Measurements from ENCODE around the gene BPTF. TPM values are rescaled to one million over a fixed set of nuclear protein-coding genes. Genes with fewer than 3 reads are reported as not detected.

The BPTF gene
- total RNA-seq, 1 donor from 2014 or later = 96.9 TPM

GRCh38 chr17:67998466-67998865, 173.2 kb downstream of the BPTF start:
- TF ChIP-seq, protein P1, sequence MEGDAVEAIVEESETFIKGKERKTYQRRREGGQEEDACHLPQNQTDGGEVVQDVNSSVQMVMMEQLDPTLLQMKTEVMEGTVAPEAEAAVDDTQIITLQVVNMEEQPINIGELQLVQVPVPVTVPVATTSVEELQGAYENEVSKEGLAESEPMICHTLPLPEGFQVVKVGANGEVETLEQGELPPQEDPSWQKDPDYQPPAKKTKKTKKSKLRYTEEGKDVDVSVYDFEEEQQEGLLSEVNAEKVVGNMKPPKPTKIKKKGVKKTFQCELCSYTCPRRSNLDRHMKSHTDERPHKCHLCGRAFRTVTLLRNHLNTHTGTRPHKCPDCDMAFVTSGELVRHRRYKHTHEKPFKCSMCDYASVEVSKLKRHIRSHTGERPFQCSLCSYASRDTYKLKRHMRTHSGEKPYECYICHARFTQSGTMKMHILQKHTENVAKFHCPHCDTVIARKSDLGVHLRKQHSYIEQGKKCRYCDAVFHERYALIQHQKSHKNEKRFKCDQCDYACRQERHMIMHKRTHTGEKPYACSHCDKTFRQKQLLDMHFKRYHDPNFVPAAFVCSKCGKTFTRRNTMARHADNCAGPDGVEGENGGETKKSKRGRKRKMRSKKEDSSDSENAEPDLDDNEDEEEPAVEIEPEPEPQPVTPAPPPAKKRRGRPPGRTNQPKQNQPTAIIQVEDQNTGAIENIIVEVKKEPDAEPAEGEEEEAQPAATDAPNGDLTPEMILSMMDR (IDR thresholded peaks at IDR 0.05) = no peak
- Histone ChIP-seq H3K27me3 (ENCODE audit: low read depth) (no peaks in the 10 kb centered on the region), H3K36me3 (no peaks in the 10 kb centered on the region), H3K27ac (no peak overlapping the region), H3K9me3 (no peaks in the 10 kb centered on the region), H3K4me3 (no peak overlapping the region), H3K4me1 (peaks cover 16% of the 10 kb centered on the region)
- ATAC-seq = no peak
- no peak for DNase-seq
- intact Hi-C loops (cut with DNase I) = no loop called here

DNA sequence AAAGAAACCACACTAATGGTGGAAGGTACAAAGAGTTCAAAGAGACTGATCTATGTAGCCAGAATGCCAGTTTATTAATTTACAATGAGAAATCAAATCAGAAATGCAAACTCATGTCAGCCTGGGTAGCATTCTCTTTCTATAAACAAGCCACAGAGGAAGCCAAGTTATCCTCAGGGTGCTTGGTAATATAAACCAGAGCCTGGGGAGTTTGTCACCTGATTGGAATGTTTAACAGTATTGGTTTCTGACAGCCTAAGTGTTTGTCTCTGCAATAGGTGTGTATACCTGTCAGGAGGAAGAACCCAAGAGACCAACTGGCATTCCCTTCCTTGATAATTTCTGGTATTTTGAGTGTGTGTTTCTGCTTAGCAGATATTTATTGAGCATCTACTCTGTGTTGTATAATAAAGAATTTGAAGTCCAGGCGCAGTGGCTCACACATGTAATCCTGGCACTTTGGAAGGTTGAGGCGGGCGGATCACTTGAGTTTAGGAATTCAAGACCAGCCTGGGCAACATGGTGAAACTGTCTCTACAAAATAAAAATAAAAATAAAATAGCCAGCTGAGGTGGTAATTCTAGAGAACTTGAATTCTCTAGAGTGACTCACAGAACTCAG, 174.1 kb downstream of the BPTF start:
- TF ChIP-seq, protein P1 (IDR thresholded peaks at IDR 0.05) = no peak
- Histone ChIP-seq H3K27me3 (ENCODE audit: low read depth) (no peaks in the 10 kb centered on the region), H3K36me3 (no peaks in the 10 kb centered on the region), H3K27ac (no peak overlapping the region), H3K9me3 (no peaks in the 10 kb centered on the region), H3K4me1 (peaks cover 13% of the 10 kb centered on the region), H3K4me3 (no peak overlapping the region)
- intact Hi-C loops (cut with DNase I) = no loop called here
- ATAC-seq (no peak), DNase-seq (peak; percentile 22)

DNA sequence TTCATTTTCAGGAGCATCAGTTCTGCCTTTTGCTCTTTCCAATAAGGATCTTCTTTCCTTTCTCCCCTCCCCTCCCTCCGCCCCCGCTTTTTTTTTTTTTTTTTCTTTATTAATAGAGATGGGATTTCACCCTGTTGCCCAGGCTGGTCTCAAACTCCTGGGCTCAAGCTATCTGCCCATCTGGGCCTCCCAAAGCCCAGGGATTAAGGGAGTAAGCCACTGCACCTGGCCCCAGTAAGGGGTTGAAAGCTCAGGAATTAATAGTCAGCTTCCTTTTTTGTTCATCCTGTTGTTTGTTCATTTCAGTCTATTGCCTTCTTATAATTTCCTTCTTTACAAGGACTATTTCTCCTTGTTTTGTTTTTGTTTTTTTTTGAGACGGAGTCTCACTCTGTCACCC, 178.9 kb downstream of the BPTF start:
- H3K9me3 ChIP-seq = no peaks in the 10 kb centered on the region
- H3K27ac ChIP-seq = no peak overlapping the region
- TF ChIP-seq, protein P1 (IDR thresholded peaks at IDR 0.05) = no peak
- H3K27me3 ChIP-seq (ENCODE audit: low read depth) = no peaks in the 10 kb centered on the region
- DNase-seq = no peak
- H3K4me3 ChIP-seq = no peak overlapping the region
- H3K36me3 ChIP-seq = no peaks in the 10 kb centered on the region
- intact Hi-C loops (cut with DNase I) = no loop called here
- no peak for ATAC-seq
- no peaks in the 10 kb centered on the region for H3K4me1 ChIP-seq

DNA sequence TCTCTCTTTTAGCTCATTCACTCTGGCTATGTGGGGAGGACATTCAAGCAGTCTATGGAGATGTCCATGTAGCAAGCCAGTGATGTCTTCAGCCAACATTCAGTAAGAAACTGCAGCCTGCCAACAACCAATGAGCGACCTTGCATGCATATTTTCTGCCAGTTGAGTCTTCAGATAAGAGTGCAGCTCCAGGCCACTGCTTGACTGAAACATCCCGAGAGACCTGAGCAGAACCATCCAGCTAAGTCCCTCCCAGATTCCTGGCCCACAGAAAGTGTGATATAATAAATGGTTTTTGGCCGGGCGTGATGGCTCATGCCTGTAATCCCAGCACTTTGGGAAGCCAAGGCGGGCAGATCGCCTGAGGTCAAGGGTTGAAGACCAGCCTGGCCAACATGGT, 181.5 kb downstream of the BPTF start:
- H3K36me3 ChIP-seq = no peaks in the 10 kb centered on the region
- DNase-seq (peak; percentile 12), ATAC-seq (peak in 1 of 2 donors; percentile 34)
- no peak overlapping the region for H3K27ac ChIP-seq
- intact Hi-C loops (cut with DNase I) = no loop called here
- TF ChIP-seq, protein P1 (IDR thresholded peaks at IDR 0.05) = no peak
- H3K27me3 ChIP-seq (ENCODE audit: low read depth) = no peaks in the 10 kb centered on the region
- H3K4me1 ChIP-seq = no peaks in the 10 kb centered on the region
- no peak overlapping the region for H3K4me3 ChIP-seq
- no peaks in the 10 kb centered on the region for H3K9me3 ChIP-seq

GRCh38 chr17:68011199-68011665, 185.9 kb downstream of the BPTF start:
- Histone ChIP-seq H3K27ac (no peak overlapping the region), H3K9me3 (no peaks in the 10 kb centered on the region), H3K4me1 (no peaks in the 10 kb centered on the region), H3K4me3 (no peak overlapping the region), H3K27me3 (ENCODE audit: low read depth) (no peaks in the 10 kb centered on the region), H3K36me3 (no peaks in the 10 kb centered on the region)
- DNase-seq = peak; percentile 72
- peak; percentile 86 to 90 for ATAC-seq
- intact Hi-C loops (cut with DNase I) = no loop called here
- TF ChIP-seq, protein P1 (IDR thresholded peaks at IDR 0.05) = peak; percentile 79

All from lower lobe of right lung (tissue), 2 donors.